ENCODE data around the gene ZNF578. TPM values are rescaled to one million over a fixed set of nuclear protein-coding genes. Genes with fewer than 3 reads are reported as not detected.
"Not testable (repeated sequence)": the region's sequence is repeated elsewhere in the genome, so short reads cannot be mapped to it uniquely, and the experiment has no call there.

The ZNF578 gene
- total and polyA plus RNA-seq, 2 donors (not counting 1 experiment from before 2014, with no cell fraction given), result 0.81 to 3.7 TPM

GRCh38 chr19:52541176-52541575 is 87.8 kb downstream of the ZNF578 start:
- Histone ChIP-seq H3K36me3 (replicated peaks in 1 of 2; ENCODE audit: control extremely low read depth in 1 of 2, control insufficient read depth in 1 of 2, extremely low read depth in 1 of 2, insufficient read depth in 2 of 2, low read length in 1 of 2) (peaks cover 0 to 28% of the 10 kb centered on the region in 2 experiments), H3K9me3 (ENCODE audit: control extremely low read depth in 1 of 3, control insufficient read depth in 2 of 3, insufficient read depth in 1 of 3, low read length in 2 of 3) (peaks cover 0 to 27% (median 0%) of the 10 kb centered on the region in 3 donors), H3K79me2 (ENCODE audit: control insufficient read depth, insufficient read depth, low read length) (peaks cover 43% of the 10 kb centered on the region)
- H3K4me3 Mint-ChIP-seq; H3K27ac Mint-ChIP-seq; CTCF ChIA-PET; H3K9me3 Mint-ChIP-seq (ENCODE audit: insufficient read depth); H3K4me3 ChIP-seq (ENCODE audit: control extremely low read depth in 1 of 5, extremely low read depth in 1 of 5, insufficient read depth in 1 of 5, low read depth in 2 of 5, low read length in 4 of 5); H3K9ac ChIP-seq (ENCODE audit: low read length); ATAC-seq (ENCODE audit: low read depth); H3K27me3 Mint-ChIP-seq; H4K20me1 ChIP-seq (ENCODE audit: control insufficient read depth, insufficient read depth, low read length, poor library complexity, severe bottlenecking); H3K4me2 ChIP-seq (replicated peaks; ENCODE audit: low read depth, low read length, poor library complexity, severe bottlenecking); intact Hi-C loops (cut with micrococcal nuclease); H3K27ac ChIP-seq (ENCODE audit: low read length in 2 of 2); H2AFZ ChIP-seq (ENCODE audit: insufficient read depth, low read depth, low read length, poor library complexity, severe bottlenecking); H3K27me3 ChIP-seq (replicated peaks in 1 of 4; ENCODE audit: control extremely low read depth in 1 of 4, control insufficient read depth in 3 of 4, insufficient read depth in 4 of 4, low read length in 3 of 4); DNase-seq; H3K4me1 ChIP-seq (ENCODE audit: control insufficient read depth in 2 of 2, insufficient read depth in 2 of 2, low read length in 2 of 2): not testable (repeated sequence)
- WGBS (ENCODE audit: insufficient coverage), result 100% methylated on average over 2 of the region's 5 CpGs
- peaks cover 22% of the 10 kb centered on the region for H3K4me1 Mint-ChIP-seq
- POLR2A ChIA-PET, result interaction anchor here (0.7 kb wide), 1 partner anchor 24 kb away, joined by 4 read pairs; no protein-coding TSS in a partner anchor

GRCh38 chr19:52541608-52542007 is 88.3 kb downstream of the ZNF578 start:
- Mint-ChIP-seq H3K27ac (no peak overlapping the region), H3K4me3 (no peak overlapping the region), H3K4me1 (peaks cover 18% of the 10 kb centered on the region), H3K9me3 (ENCODE audit: insufficient read depth) (peaks cover 2% of the 10 kb centered on the region), H3K27me3 (no peaks in the 10 kb centered on the region)
- WGBS (ENCODE audit: insufficient coverage), result 100% methylated on average over 3 of the region's 5 CpGs
- ChIA-PET POLR2A (no interaction called here), CTCF (no interaction called here)
- intact Hi-C loops (cut with micrococcal nuclease), result no loop called here
- DNase-seq (no peak), ATAC-seq (ENCODE audit: low read depth) (no peak)
- Histone ChIP-seq H3K9ac (ENCODE audit: low read length) (no peak overlapping the region), H3K36me3 (replicated peaks in 1 of 2; ENCODE audit: control extremely low read depth in 1 of 2, control insufficient read depth in 1 of 2, extremely low read depth in 1 of 2, insufficient read depth in 2 of 2, low read length in 1 of 2) (peaks cover 0 to 28% of the 10 kb centered on the region in 2 experiments), H3K4me3 (ENCODE audit: control extremely low read depth in 1 of 5, extremely low read depth in 1 of 5, insufficient read depth in 1 of 5, low read depth in 2 of 5, low read length in 4 of 5) (no peak overlapping the region), H3K4me1 (ENCODE audit: control insufficient read depth in 2 of 2, insufficient read depth in 2 of 2, low read length in 2 of 2) (peaks cover 0 to 4% of the 10 kb centered on the region in 2 donors), H3K27ac (ENCODE audit: low read length in 2 of 2) (no peak overlapping the region), H3K79me2 (ENCODE audit: control insufficient read depth, insufficient read depth, low read length) (peaks cover 39% of the 10 kb centered on the region), H4K20me1 (ENCODE audit: control insufficient read depth, insufficient read depth, low read length, poor library complexity, severe bottlenecking) (no peaks in the 10 kb centered on the region), H2AFZ (ENCODE audit: insufficient read depth, low read depth, low read length, poor library complexity, severe bottlenecking) (no peak overlapping the region), H3K27me3 (replicated peaks in 1 of 4; ENCODE audit: control extremely low read depth in 1 of 4, control insufficient read depth in 3 of 4, insufficient read depth in 4 of 4, low read length in 3 of 4) (no peaks in the 10 kb centered on the region), H3K4me2 (replicated peaks; ENCODE audit: low read depth, low read length, poor library complexity, severe bottlenecking) (no peak overlapping the region), H3K9me3 (ENCODE audit: control extremely low read depth in 1 of 3, control insufficient read depth in 2 of 3, insufficient read depth in 1 of 3, low read length in 2 of 3) (peaks cover 0 to 31% (median 0%) of the 10 kb centered on the region in 3 donors)
- TF ChIP-seq EZH2 (IDR thresholded peaks at IDR 0.05; ENCODE audit: borderline replicate concordance, insufficient read depth, low read depth, low read length, poor library complexity, severe bottlenecking) (no peak), CTCF (IDR thresholded peaks at IDR 0.05) (no peak)

- H3K4me3 ChIP-seq (ENCODE audit: control extremely low read depth in 1 of 5, extremely low read depth in 1 of 5, insufficient read depth in 1 of 5, low read depth in 2 of 5, low read length in 4 of 5); H3K4me3 Mint-ChIP-seq; H3K9ac ChIP-seq (ENCODE audit: low read length); H3K27me3 Mint-ChIP-seq; H2AFZ ChIP-seq (ENCODE audit: insufficient read depth, low read depth, low read length, poor library complexity, severe bottlenecking); POLR2A ChIA-PET; intact Hi-C loops (cut with micrococcal nuclease); H3K27ac ChIP-seq (ENCODE audit: low read length in 2 of 2); H4K20me1 ChIP-seq (ENCODE audit: control insufficient read depth, insufficient read depth, low read length, poor library complexity, severe bottlenecking); H3K9me3 Mint-ChIP-seq (ENCODE audit: insufficient read depth); H3K27ac Mint-ChIP-seq; H3K27me3 ChIP-seq (replicated peaks in 1 of 4; ENCODE audit: control extremely low read depth in 1 of 4, control insufficient read depth in 3 of 4, insufficient read depth in 4 of 4, low read length in 3 of 4); DNase-seq; H3K4me2 ChIP-seq (replicated peaks; ENCODE audit: low read depth, low read length, poor library complexity, severe bottlenecking); ATAC-seq (ENCODE audit: low read depth); H3K4me1 ChIP-seq (ENCODE audit: control insufficient read depth in 2 of 2, insufficient read depth in 2 of 2, low read length in 2 of 2): not testable (repeated sequence)
- peaks cover 33% of the 10 kb centered on the region for H3K79me2 ChIP-seq (ENCODE audit: control insufficient read depth, insufficient read depth, low read length)
- H3K36me3 ChIP-seq (replicated peaks in 1 of 2; ENCODE audit: control extremely low read depth in 1 of 2, control insufficient read depth in 1 of 2, extremely low read depth in 1 of 2, insufficient read depth in 2 of 2, low read length in 1 of 2), result peaks cover 2 to 34% of the 10 kb centered on the region in 2 experiments
- CTCF ChIA-PET, result interaction anchor here (0.7 to 1.3 kb wide), 2 partner anchors 14 to 15 kb away, joined by 3 read pairs; partner anchors contain the start of gene ZNF808
- peaks cover 12% of the 10 kb centered on the region for H3K4me1 Mint-ChIP-seq
- 88% methylated on average over 5 of the region's 6 CpGs for WGBS (ENCODE audit: insufficient coverage)
- peaks cover 0 to 35% (median 0%) of the 10 kb centered on the region in 3 donors for H3K9me3 ChIP-seq (ENCODE audit: control extremely low read depth in 1 of 3, control insufficient read depth in 2 of 3, insufficient read depth in 1 of 3, low read length in 2 of 3)
These were observed 89.2 kb downstream of the ZNF578 start for GRCh38 chr19:52542541-52542940.

Data from B cell (primary cell).